ENCODE measurements around the gene ROR1. TPM values are rescaled to one million over a fixed set of nuclear protein-coding genes. Genes with fewer than 3 reads are reported as not detected.

Gene ROR1
- total and polyA plus RNA-seq, 10 of the 15 experiments (the other 5 are each of a cell fraction or from before 2014, with no cell fraction given), result 0.02 to 0.08 (median 0.05) TPM; not detected in 6

- no peak for FAIRE-seq
- H3K27me3 ChIP-seq (replicated peaks in 1 of 2; ENCODE audit: control insufficient read depth in 2 of 2, insufficient read depth in 2 of 2, low read length in 1 of 2), result no peaks in the 10 kb centered on the region; a peak in 1 of 4 replicates
- H3K36me3 ChIP-seq (ENCODE audit: control insufficient read depth in 2 of 2, insufficient read depth in 2 of 2, low read length in 1 of 2), result no peaks in the 10 kb centered on the region
- H3K9me3 ChIP-seq (replicated peaks; ENCODE audit: control insufficient read depth, insufficient read depth, low read length), result no peaks in the 10 kb centered on the region
- BruUV-seq (replicated peaks), result no TSS peak
- in situ Hi-C loops (cut with MboI) (loop anchor here (10.0 kb wide), 1 partner anchor 441 kb away; no protein-coding TSS in a partner anchor), intact Hi-C loops (cut with micrococcal nuclease; ENCODE audit: unreplicated experiment) (loop anchor here (2.0 to 5.0 kb wide), 3 partner anchors 111 to 463 kb away; no protein-coding TSS in a partner anchor)
- RAD21 ChIA-PET (ENCODE audit: unreplicated experiment), result interaction anchor here (0.7 to 3.0 kb wide), 10 partner anchors 8 to 444 kb away, joined by 3 to 55 read pairs (median 3); no protein-coding TSS in a partner anchor
- H2AFZ ChIP-seq (ENCODE audit: control insufficient read depth, low read depth, low read length), result no peak overlapping the region
- H3K79me2 ChIP-seq (ENCODE audit: control insufficient read depth, insufficient read depth, low read length), result no peaks in the 10 kb centered on the region
- POLR2A ChIA-PET, result no interaction called here
- WGBS (ENCODE audit: insufficient coverage, insufficient replicate concordance, low lambda C conversion rate, missing lambda C conversion rate), result 51% methylated on average over 3 of the region's 3 CpGs
- H3K4me2 ChIP-seq (ENCODE audit: control insufficient read depth, insufficient read depth), result no peak overlapping the region
- H3K4me3 ChIP-seq, result no peak overlapping the region
- no peak for ATAC-seq
- no peak overlapping the region for H3K9ac ChIP-seq (ENCODE audit: control insufficient read depth, insufficient read depth, low read length)
- TF ChIP-seq MEF2B (IDR thresholded peaks at IDR 0.05; ENCODE audit: partially characterized antibody, poor library complexity, severe bottlenecking) (no peak), DPF2 (IDR thresholded peaks at IDR 0.05) (no peak), SMC3 (IDR thresholded peaks at IDR 0.05; ENCODE audit: borderline replicate concordance, low read length) (no peak)
- DNase-seq (ENCODE audit: low read depth, low spot score), result no peak
- SMC1A ChIA-PET (ENCODE audit: uncharacterized antibody, unreplicated experiment), result interaction anchor here (0.6 to 5.4 kb wide), 10 partner anchors 8 to 510 kb away, joined by 3 to 46 read pairs (median 4); no protein-coding TSS in a partner anchor
- CTCF ChIA-PET, result interaction anchor here (0.6 to 7.3 kb wide), 20 partner anchors 9 to 1144 kb away, joined by 3 to 117 read pairs (median 5); no protein-coding TSS in a partner anchor
- no peaks in the 10 kb centered on the region for H3K4me1 ChIP-seq (ENCODE audit: control insufficient read depth, insufficient read depth, low read length)
- H3K27ac ChIP-seq (ENCODE audit: control insufficient read depth, insufficient read depth), result no peak overlapping the region
- H4K20me1 ChIP-seq (ENCODE audit: control insufficient read depth, insufficient read depth), result no peaks in the 10 kb centered on the region
Observed at GRCh38 chr1:64135462-64136223, 361.8 kb downstream of the ROR1 start.

DNA sequence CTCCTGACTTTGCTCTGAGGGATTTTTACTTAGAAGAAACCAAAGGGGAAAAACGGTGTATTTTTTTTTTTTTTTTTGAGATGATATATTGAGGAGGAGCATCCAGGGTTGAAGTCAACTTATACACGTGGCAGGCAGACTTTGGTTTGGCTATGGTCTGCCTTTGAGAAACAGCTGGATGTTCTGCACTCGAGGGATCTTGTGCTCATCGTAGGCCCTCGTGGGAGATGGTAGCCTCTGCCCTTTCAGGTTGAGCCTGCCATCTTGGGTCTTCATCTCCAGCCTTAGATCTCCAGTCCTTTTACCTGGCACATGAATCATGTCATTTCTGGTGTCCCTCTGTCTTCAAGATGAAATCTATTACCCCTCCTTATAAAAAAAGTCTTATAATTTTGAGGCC lies 362.5 kb downstream of the ROR1 start:
- H3K9me3 ChIP-seq (replicated peaks; ENCODE audit: control insufficient read depth, insufficient read depth, low read length), result no peaks in the 10 kb centered on the region

More for the DNA sequence above, 362.5 kb downstream of the ROR1 start:
- BruUV-seq (replicated peaks), result no TSS peak
- ChIA-PET POLR2A (no interaction called here), CTCF (interaction anchor here (0.6 to 7.3 kb wide), 35 partner anchors 9 to 1145 kb away, joined by 3 to 117 read pairs (median 7); no protein-coding TSS in a partner anchor), SMC1A (ENCODE audit: uncharacterized antibody, unreplicated experiment) (interaction anchor here (0.6 to 5.4 kb wide), 19 partner anchors 9 to 519 kb away, joined by 3 to 46 read pairs (median 5); no protein-coding TSS in a partner anchor), RAD21 (ENCODE audit: unreplicated experiment) (interaction anchor here (0.7 to 3.0 kb wide), 14 partner anchors 8 to 519 kb away, joined by 3 to 55 read pairs (median 4); no protein-coding TSS in a partner anchor)
- in situ Hi-C loops (cut with MboI) (loop anchor here (10.0 kb wide), 1 partner anchor 441 kb away; no protein-coding TSS in a partner anchor), intact Hi-C loops (cut with micrococcal nuclease; ENCODE audit: unreplicated experiment) (loop anchor here (2.0 to 5.0 kb wide), 3 partner anchors 111 to 464 kb away; no protein-coding TSS in a partner anchor)
- no peaks in the 10 kb centered on the region for H3K36me3 ChIP-seq (ENCODE audit: control insufficient read depth in 2 of 2, insufficient read depth in 2 of 2, low read length in 1 of 2)
- H4K20me1 ChIP-seq (ENCODE audit: control insufficient read depth, insufficient read depth), result no peaks in the 10 kb centered on the region
- H3K9ac ChIP-seq (ENCODE audit: control insufficient read depth, insufficient read depth, low read length), result no peak overlapping the region
- WGBS (ENCODE audit: insufficient coverage, insufficient replicate concordance, low lambda C conversion rate, missing lambda C conversion rate), result 44% methylated on average over 5 of the region's 5 CpGs
- H3K27ac ChIP-seq (ENCODE audit: control insufficient read depth, insufficient read depth), result no peak overlapping the region
- TF ChIP-seq SIN3A (IDR thresholded peaks at IDR 0.05; ENCODE audit: low read depth, low read length) (no peak), NKRF (conservative IDR thresholded peaks at IDR 0.05) (no peak), CREM (IDR thresholded peaks at IDR 0.05; ENCODE audit: low read depth) (no peak), RUNX3 (IDR thresholded peaks at IDR 0.05; ENCODE audit: low read length) (no peak), MXI1 (IDR thresholded peaks at IDR 0.05; ENCODE audit: low read depth, low read length) (no peak), BRCA1 (IDR thresholded peaks at IDR 0.05; ENCODE audit: low read depth, low read length) (no peak), SKIL (IDR thresholded peaks at IDR 0.05; ENCODE audit: low read depth, poor library complexity, severe bottlenecking) (no peak), EZH2 (IDR thresholded peaks at IDR 0.05; ENCODE audit: borderline replicate concordance, control insufficient read depth, low read depth, low read length) (no peak)
- H3K27me3 ChIP-seq (replicated peaks in 1 of 2; ENCODE audit: control insufficient read depth in 2 of 2, insufficient read depth in 2 of 2, low read length in 1 of 2), result no peaks in the 10 kb centered on the region; a peak in 1 of 4 replicates
- ATAC-seq, result no peak
- H3K4me3 ChIP-seq, result no peak overlapping the region
- no peak for DNase-seq (ENCODE audit: low read depth, low spot score)
- no peak overlapping the region for H2AFZ ChIP-seq (ENCODE audit: control insufficient read depth, low read depth, low read length)
- H3K4me1 ChIP-seq (ENCODE audit: control insufficient read depth, insufficient read depth, low read length), result no peaks in the 10 kb centered on the region
- no peak for FAIRE-seq
- no peaks in the 10 kb centered on the region for H3K79me2 ChIP-seq (ENCODE audit: control insufficient read depth, insufficient read depth, low read length)
- H3K4me2 ChIP-seq (ENCODE audit: control insufficient read depth, insufficient read depth), result no peak overlapping the region
